ENCODE data around the gene THRSP.

THRSP gene

GRCh38 chr11:78063440-78064181, at the start of gene THRSP:
Gene THRSP (plus strand): TSS chr11:78063861. CDS start chr11:78063882, 21 bp downstream.
- no peak for TF ChIP-seq NFIC (IDR thresholded peaks at IDR 0.05)
- TF ChIP-seq MAX (IDR thresholded peaks at IDR 0.05) = no peak
- no peak for TF ChIP-seq EP300 (IDR thresholded peaks at IDR 0.05; ENCODE audit: borderline replicate concordance)
- no peak for TF ChIP-seq RAD21 (IDR thresholded peaks at IDR 0.05; ENCODE audit: low read depth)
- no peak for TF ChIP-seq FOXM1 (IDR thresholded peaks at IDR 0.05; ENCODE audit: borderline replicate concordance, low read depth)
- no peak for TF ChIP-seq ZBTB7A (IDR thresholded peaks at IDR 0.05; ENCODE audit: low read depth)
- TF ChIP-seq TAF1 (IDR thresholded peaks at IDR 0.05; ENCODE audit: low read depth) = no peak
- no peak for TF ChIP-seq CREB1 (IDR thresholded peaks at IDR 0.05; ENCODE audit: low read depth)
- no peak for TF ChIP-seq USF1 (IDR thresholded peaks at IDR 0.05)
- no peak for TF ChIP-seq TEAD4 (IDR thresholded peaks at IDR 0.05)
- no peak for TF ChIP-seq REST (IDR thresholded peaks at IDR 0.05; ENCODE audit: low read depth)
- TF ChIP-seq YY1 (IDR thresholded peaks at IDR 0.05; ENCODE audit: low read depth) = no peak
- no peak for TF ChIP-seq CEBPB (IDR thresholded peaks at IDR 0.05)
- TF ChIP-seq EGR1 (IDR thresholded peaks at IDR 0.05) = no peak

GRCh38 chr11:78015878-78016277, 47.8 kb upstream of the THRSP start:
- TF ChIP-seq EGR1 (IDR thresholded peaks at IDR 0.05) (no peak), NFIC (IDR thresholded peaks at IDR 0.05) (no peak), TCF12 (IDR thresholded peaks at IDR 0.05; ENCODE audit: low read depth) (no peak), CEBPB (IDR thresholded peaks at IDR 0.05) (no peak), RAD21 (IDR thresholded peaks at IDR 0.05; ENCODE audit: low read depth) (no peak), ZBTB7A (IDR thresholded peaks at IDR 0.05; ENCODE audit: low read depth) (no peak), TAF1 (IDR thresholded peaks at IDR 0.05; ENCODE audit: low read depth) (no peak), CREB1 (IDR thresholded peaks at IDR 0.05; ENCODE audit: low read depth) (no peak), REST (IDR thresholded peaks at IDR 0.05; ENCODE audit: low read depth) (no peak), USF1 (IDR thresholded peaks at IDR 0.05) (no peak), TEAD4 (IDR thresholded peaks at IDR 0.05) (no peak), FOXM1 (IDR thresholded peaks at IDR 0.05; ENCODE audit: borderline replicate concordance, low read depth) (no peak), MAX (IDR thresholded peaks at IDR 0.05) (no peak), EP300 (IDR thresholded peaks at IDR 0.05; ENCODE audit: borderline replicate concordance) (no peak), YY1 (IDR thresholded peaks at IDR 0.05; ENCODE audit: low read depth) (no peak)

GRCh38 chr11:78019808-78020207, 43.9 kb upstream of the THRSP start:
- TF ChIP-seq NFIC (IDR thresholded peaks at IDR 0.05) (no peak), EP300 (IDR thresholded peaks at IDR 0.05; ENCODE audit: borderline replicate concordance) (no peak), TAF1 (IDR thresholded peaks at IDR 0.05; ENCODE audit: low read depth) (no peak), EGR1 (IDR thresholded peaks at IDR 0.05) (no peak), TEAD4 (IDR thresholded peaks at IDR 0.05) (no peak), USF1 (IDR thresholded peaks at IDR 0.05) (no peak), CEBPB (IDR thresholded peaks at IDR 0.05) (no peak), RAD21 (IDR thresholded peaks at IDR 0.05; ENCODE audit: low read depth) (no peak), MAX (IDR thresholded peaks at IDR 0.05) (no peak)

- no peak for TF ChIP-seq TCF12 (IDR thresholded peaks at IDR 0.05; ENCODE audit: low read depth)
- no peak for TF ChIP-seq CREB1 (IDR thresholded peaks at IDR 0.05; ENCODE audit: low read depth)
- no peak for TF ChIP-seq RAD21 (IDR thresholded peaks at IDR 0.05; ENCODE audit: low read depth)
- TF ChIP-seq ZBTB7A (IDR thresholded peaks at IDR 0.05; ENCODE audit: low read depth) = no peak
- no peak for TF ChIP-seq USF1 (IDR thresholded peaks at IDR 0.05)
- no peak for TF ChIP-seq FOXM1 (IDR thresholded peaks at IDR 0.05; ENCODE audit: borderline replicate concordance, low read depth)
Observed at GRCh38 chr11:78020246-78020645, 43.4 kb upstream of the THRSP start.
